Keratinocyte (primary cell): Measurements from ENCODE around the gene MID1.

Experiments used
- EZH2 ChIP-seq: IDR thresholded peaks from one replicate; pipeline ENCODE4 v1.6.1; 2012; ENCODE audit warnings: inconsistent platforms, mild to moderate bottlenecking, low read length, moderate library complexity
- TF ChIP-seq, protein P1 (sequence below), 3 experiments: IDR thresholded peaks in 1 of 3; conservative IDR thresholded peaks in 1 of 3; optimal IDR thresholded peaks in 1 of 3; 2 replicates in 2 of 3; 3 replicates in 1 of 3; pipeline versions ENCODE3 to v1.5.1; 2011; ENCODE audit warnings: low read length in 3 of 3, mild to moderate bottlenecking in 3 of 3, moderate library complexity in 2 of 3, control low read depth in 1 of 3, inconsistent platforms in 1 of 3; ENCODE audit not compliant: insufficient read depth in 2 of 3; ENCODE audit errors: extremely low read depth in 1 of 3

DNA sequence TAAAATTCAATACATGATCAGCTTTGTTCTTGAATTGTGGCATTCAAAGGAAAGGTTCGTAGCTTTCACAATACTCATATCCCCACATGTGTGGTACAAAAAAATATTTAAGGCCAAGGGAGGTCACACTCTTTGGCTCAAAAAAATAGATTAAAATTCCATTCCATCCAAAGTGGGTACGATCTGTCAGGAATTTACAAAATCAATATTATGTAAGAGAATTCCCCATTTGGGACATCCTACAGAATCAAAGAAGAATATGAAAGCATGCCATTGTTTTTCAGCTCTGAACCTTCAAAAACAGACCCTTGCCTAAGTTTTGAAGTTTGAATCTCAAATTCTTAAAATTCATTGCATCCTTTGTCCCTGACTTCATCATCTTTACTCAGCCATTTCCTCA is 85.8 kb downstream of the MID1 start:
- TF ChIP-seq, protein P1, sequence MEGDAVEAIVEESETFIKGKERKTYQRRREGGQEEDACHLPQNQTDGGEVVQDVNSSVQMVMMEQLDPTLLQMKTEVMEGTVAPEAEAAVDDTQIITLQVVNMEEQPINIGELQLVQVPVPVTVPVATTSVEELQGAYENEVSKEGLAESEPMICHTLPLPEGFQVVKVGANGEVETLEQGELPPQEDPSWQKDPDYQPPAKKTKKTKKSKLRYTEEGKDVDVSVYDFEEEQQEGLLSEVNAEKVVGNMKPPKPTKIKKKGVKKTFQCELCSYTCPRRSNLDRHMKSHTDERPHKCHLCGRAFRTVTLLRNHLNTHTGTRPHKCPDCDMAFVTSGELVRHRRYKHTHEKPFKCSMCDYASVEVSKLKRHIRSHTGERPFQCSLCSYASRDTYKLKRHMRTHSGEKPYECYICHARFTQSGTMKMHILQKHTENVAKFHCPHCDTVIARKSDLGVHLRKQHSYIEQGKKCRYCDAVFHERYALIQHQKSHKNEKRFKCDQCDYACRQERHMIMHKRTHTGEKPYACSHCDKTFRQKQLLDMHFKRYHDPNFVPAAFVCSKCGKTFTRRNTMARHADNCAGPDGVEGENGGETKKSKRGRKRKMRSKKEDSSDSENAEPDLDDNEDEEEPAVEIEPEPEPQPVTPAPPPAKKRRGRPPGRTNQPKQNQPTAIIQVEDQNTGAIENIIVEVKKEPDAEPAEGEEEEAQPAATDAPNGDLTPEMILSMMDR (optimal IDR thresholded peaks at IDR 0.05 in 1 of 3, IDR thresholded peaks at IDR 0.05 in 1 of 3, conservative IDR thresholded peaks at IDR 0.05 in 1 of 3; ENCODE audit: extremely low read depth in 1 of 3, insufficient read depth in 2 of 3, low read length in 3 of 3) = no peak
- no peak for TF ChIP-seq EZH2
